Breast epithelium (tissue), 3 donors: ENCODE measurements around the gene CPLX4.
"Not testable (repeated sequence)": the region's sequence is repeated elsewhere in the genome, so short reads cannot be mapped to it uniquely, and the experiment has no call there.

Experiments used
- POLR2A ChIP-seq: fragments of 450-650 bp; IDR thresholded peaks from one replicate; pipeline ENCODE4 v1.6.1; 2016; ENCODE audit warnings: antibody characterized with exemption, mild to moderate bottlenecking, moderate library complexity
- TF ChIP-seq, protein P1 (sequence below), 3 donors: fragments of 450-650 bp; IDR thresholded peaks; one replicate each; pipeline ENCODE4 v1.5.1; 2016 to 2017; ENCODE audit warnings: antibody characterized with exemption in 3 of 3, mild to moderate bottlenecking in 3 of 3, moderate library complexity in 3 of 3

DNA sequence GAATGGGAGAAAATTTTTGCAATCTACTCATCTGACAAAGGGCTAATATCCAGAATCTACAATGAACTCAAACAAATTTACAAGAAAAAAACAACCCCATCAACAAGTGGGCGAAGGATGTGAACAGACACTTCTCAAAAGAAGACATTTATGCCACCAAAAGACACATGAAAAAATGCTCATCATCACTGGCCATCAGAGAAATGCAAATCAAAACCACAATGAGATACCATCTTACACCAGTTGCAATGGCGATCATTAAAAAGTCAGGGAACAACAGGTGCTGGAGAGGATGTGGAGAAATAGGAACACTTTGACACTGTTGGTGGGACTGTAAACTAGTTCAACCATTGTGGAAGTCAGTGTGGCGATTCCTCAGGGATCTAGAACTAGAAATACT is 56.6 kb downstream of the CPLX4 start:
- TF ChIP-seq, protein P1, sequence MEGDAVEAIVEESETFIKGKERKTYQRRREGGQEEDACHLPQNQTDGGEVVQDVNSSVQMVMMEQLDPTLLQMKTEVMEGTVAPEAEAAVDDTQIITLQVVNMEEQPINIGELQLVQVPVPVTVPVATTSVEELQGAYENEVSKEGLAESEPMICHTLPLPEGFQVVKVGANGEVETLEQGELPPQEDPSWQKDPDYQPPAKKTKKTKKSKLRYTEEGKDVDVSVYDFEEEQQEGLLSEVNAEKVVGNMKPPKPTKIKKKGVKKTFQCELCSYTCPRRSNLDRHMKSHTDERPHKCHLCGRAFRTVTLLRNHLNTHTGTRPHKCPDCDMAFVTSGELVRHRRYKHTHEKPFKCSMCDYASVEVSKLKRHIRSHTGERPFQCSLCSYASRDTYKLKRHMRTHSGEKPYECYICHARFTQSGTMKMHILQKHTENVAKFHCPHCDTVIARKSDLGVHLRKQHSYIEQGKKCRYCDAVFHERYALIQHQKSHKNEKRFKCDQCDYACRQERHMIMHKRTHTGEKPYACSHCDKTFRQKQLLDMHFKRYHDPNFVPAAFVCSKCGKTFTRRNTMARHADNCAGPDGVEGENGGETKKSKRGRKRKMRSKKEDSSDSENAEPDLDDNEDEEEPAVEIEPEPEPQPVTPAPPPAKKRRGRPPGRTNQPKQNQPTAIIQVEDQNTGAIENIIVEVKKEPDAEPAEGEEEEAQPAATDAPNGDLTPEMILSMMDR (IDR thresholded peaks at IDR 0.05) = not testable (repeated sequence)
- TF ChIP-seq POLR2A = not testable (repeated sequence)
